Esophagus squamous epithelium (tissue), 4 donors: Measurements from ENCODE around the gene LRRN2.

Source experiments
- CTCF ChIP-seq, 6 experiments: fragments of 450-650 bp in 4 of 6; fragments of 200-600 bp in 2 of 6; sonication (generic) in 2 of 6; IDR thresholded peaks; one replicate each; pipeline ENCODE4 v1.5.1; 2016 to 2019; ENCODE audit warnings: antibody characterized with exemption in 6 of 6, mild to moderate bottlenecking in 4 of 6, moderate library complexity in 4 of 6
- POLR2A ChIP-seq, 4 donors: fragments of 450-650 bp; IDR thresholded peaks; one replicate each; pipeline ENCODE4 v1.6.1; 2017; ENCODE audit warnings: antibody characterized with exemption in 4 of 4, mild to moderate bottlenecking in 4 of 4, moderate library complexity in 3 of 4

GRCh38 chr1:204673209-204673608 lies 12.3 kb downstream of the LRRN2 start:
- TF ChIP-seq POLR2A (IDR thresholded peaks at IDR 0.05): no peak
- TF ChIP-seq CTCF (IDR thresholded peaks at IDR 0.05): no peak
